Stomach (tissue), 4 donors: ENCODE data around the gene ATP6AP2.

Source experiments
- POLR2A ChIP-seq, 4 donors: fragments of 450-650 bp; IDR thresholded peaks; one replicate each; pipeline ENCODE4 v1.6.1; 2016; ENCODE audit warnings: antibody characterized with exemption in 4 of 4, control low read depth in 2 of 4, mild to moderate bottlenecking in 1 of 4, moderate library complexity in 1 of 4
- POLR2AphosphoS5 ChIP-seq, 3 donors: sonication (generic); formaldehyde crosslinking; IDR thresholded peaks; one replicate each; pipeline ENCODE4 v1.6.1; 2016; ENCODE audit warnings: antibody characterized with exemption in 3 of 3
- TF ChIP-seq, protein P1 (sequence below), 7 experiments: fragments of 450-650 bp in 4 of 7; fragments of 200-600 bp in 3 of 7; sonication (generic) in 3 of 7; IDR thresholded peaks; one replicate each; pipeline ENCODE4 v1.5.1; 2016 to 2019; ENCODE audit warnings: antibody characterized with exemption in 7 of 7, control low read depth in 2 of 7, mild to moderate bottlenecking in 1 of 7

DNA sequence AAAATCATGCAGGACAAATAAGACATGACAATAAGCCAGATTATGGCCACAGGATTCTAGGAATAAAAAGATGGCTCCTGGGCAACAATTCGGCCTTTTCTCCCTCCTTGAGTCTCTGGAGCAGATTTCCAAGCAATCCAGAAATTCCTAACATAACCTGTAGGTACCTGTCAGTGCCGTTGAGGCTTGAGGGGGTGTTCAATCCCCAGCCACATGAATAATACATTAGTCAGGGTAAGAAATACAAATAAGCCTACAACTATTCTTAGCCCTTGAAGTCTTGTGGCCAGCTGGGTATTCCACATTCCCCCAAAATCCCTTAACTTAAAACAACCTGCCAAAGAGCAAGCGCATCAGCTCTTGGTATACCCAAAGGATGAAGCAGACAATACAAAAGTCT, 56.9 kb downstream of the ATP6AP2 start:
- TF ChIP-seq, protein P1, sequence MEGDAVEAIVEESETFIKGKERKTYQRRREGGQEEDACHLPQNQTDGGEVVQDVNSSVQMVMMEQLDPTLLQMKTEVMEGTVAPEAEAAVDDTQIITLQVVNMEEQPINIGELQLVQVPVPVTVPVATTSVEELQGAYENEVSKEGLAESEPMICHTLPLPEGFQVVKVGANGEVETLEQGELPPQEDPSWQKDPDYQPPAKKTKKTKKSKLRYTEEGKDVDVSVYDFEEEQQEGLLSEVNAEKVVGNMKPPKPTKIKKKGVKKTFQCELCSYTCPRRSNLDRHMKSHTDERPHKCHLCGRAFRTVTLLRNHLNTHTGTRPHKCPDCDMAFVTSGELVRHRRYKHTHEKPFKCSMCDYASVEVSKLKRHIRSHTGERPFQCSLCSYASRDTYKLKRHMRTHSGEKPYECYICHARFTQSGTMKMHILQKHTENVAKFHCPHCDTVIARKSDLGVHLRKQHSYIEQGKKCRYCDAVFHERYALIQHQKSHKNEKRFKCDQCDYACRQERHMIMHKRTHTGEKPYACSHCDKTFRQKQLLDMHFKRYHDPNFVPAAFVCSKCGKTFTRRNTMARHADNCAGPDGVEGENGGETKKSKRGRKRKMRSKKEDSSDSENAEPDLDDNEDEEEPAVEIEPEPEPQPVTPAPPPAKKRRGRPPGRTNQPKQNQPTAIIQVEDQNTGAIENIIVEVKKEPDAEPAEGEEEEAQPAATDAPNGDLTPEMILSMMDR (IDR thresholded peaks at IDR 0.05), result no peak
- no peak for TF ChIP-seq POLR2A (IDR thresholded peaks at IDR 0.05)
- no peak for TF ChIP-seq POLR2AphosphoS5 (IDR thresholded peaks at IDR 0.05)
